Measurements from ENCODE around the gene BMPR1A.

BMPR1A gene

DNA sequence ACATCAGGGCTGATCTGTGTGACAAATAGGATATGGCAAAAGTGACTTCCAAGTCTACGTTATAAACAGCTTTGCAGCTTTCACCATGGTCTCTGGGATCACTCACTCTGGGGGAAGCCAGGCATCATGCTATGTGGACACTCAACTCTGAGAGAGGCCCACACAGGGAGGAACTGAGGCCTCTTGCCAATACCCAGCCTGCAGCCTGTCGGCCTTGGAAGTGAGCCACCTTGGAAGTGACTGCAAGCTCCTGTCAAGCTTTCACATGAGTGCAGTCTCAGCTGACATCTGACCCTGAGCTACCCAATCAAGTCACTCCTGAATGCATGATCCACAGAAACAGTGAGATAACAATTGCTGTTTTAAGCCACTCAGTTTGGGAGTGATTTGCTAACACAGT lies 144.5 kb downstream of the BMPR1A start:
- Histone ChIP-seq H3K4me2 (ENCODE audit: low read depth, low read length, poor library complexity, severe bottlenecking) (no peak overlapping the region), H3K36me3 (ENCODE audit: insufficient read depth, low read length) (no peaks in the 10 kb centered on the region), H3K4me3 (ENCODE audit: low read length, poor library complexity, severe bottlenecking) (no peak overlapping the region), H3F3A (ENCODE audit: low read depth) (no peaks in the 10 kb centered on the region), H4K20me1 (ENCODE audit: insufficient read depth, low read length, poor library complexity, severe bottlenecking) (no peaks in the 10 kb centered on the region), H3K27me3 (ENCODE audit: insufficient read depth, low read length, poor library complexity, severe bottlenecking) (no peaks in the 10 kb centered on the region), H2AFZ (ENCODE audit: low read length) (no peak overlapping the region), H3K4me1 (ENCODE audit: insufficient read depth, low read length, poor library complexity, severe bottlenecking) (no peaks in the 10 kb centered on the region), H3K9ac (ENCODE audit: low read depth, low read length, poor library complexity, severe bottlenecking) (no peak overlapping the region), H3K9me2 (replicated peaks; ENCODE audit: low read depth, low read length) (no peaks in the 10 kb centered on the region), H3K79me2 (ENCODE audit: insufficient read depth, low read length) (no peaks in the 10 kb centered on the region), H3K9me3 (ENCODE audit: insufficient read depth, low read depth, low read length) (no peaks in the 10 kb centered on the region)
- TF ChIP-seq EZH2phosphoT487 (IDR thresholded peaks at IDR 0.05; ENCODE audit: borderline replicate concordance) = no peak
- TF ChIP-seq, protein P1, sequence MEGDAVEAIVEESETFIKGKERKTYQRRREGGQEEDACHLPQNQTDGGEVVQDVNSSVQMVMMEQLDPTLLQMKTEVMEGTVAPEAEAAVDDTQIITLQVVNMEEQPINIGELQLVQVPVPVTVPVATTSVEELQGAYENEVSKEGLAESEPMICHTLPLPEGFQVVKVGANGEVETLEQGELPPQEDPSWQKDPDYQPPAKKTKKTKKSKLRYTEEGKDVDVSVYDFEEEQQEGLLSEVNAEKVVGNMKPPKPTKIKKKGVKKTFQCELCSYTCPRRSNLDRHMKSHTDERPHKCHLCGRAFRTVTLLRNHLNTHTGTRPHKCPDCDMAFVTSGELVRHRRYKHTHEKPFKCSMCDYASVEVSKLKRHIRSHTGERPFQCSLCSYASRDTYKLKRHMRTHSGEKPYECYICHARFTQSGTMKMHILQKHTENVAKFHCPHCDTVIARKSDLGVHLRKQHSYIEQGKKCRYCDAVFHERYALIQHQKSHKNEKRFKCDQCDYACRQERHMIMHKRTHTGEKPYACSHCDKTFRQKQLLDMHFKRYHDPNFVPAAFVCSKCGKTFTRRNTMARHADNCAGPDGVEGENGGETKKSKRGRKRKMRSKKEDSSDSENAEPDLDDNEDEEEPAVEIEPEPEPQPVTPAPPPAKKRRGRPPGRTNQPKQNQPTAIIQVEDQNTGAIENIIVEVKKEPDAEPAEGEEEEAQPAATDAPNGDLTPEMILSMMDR (conservative IDR thresholded peaks at IDR 0.05; ENCODE audit: low read length) = no peak

DNA sequence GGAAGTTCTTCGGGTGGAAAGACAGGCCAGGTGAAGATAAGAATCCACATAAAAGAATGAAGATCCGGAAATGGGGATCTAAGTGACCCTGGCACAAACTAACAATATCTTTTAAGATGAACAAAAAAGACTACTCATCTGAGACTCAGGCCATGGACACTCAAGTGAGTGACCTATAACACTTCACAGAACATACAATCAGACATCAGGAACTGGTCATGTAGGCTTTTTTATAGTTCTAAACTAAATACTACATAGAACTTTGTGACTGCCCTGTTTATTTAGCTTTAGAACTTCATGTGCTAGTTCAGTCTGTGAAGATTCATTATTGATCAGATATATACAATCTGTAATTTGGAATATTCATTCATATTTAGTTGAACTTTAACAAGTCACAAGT lies 148.2 kb downstream of the BMPR1A start:
- no peaks in the 10 kb centered on the region for H3K36me3 ChIP-seq (ENCODE audit: insufficient read depth, low read length)
- H3K9me2 ChIP-seq (replicated peaks; ENCODE audit: low read depth, low read length) = no peaks in the 10 kb centered on the region
- TF ChIP-seq, protein P1 (conservative IDR thresholded peaks at IDR 0.05; ENCODE audit: low read length) = no peak
- no peak for TF ChIP-seq EZH2phosphoT487 (IDR thresholded peaks at IDR 0.05; ENCODE audit: borderline replicate concordance)
- no peaks in the 10 kb centered on the region for H3K4me1 ChIP-seq (ENCODE audit: insufficient read depth, low read length, poor library complexity, severe bottlenecking)
- H3K27me3 ChIP-seq (ENCODE audit: insufficient read depth, low read length, poor library complexity, severe bottlenecking) = no peaks in the 10 kb centered on the region
- no peaks in the 10 kb centered on the region for H4K20me1 ChIP-seq (ENCODE audit: insufficient read depth, low read length, poor library complexity, severe bottlenecking)
- H3K4me2 ChIP-seq (ENCODE audit: low read depth, low read length, poor library complexity, severe bottlenecking) = no peak overlapping the region
- H3K9me3 ChIP-seq (ENCODE audit: insufficient read depth, low read depth, low read length) = no peaks in the 10 kb centered on the region
- H3F3A ChIP-seq (ENCODE audit: low read depth) = no peaks in the 10 kb centered on the region
- H3K79me2 ChIP-seq (ENCODE audit: insufficient read depth, low read length) = no peaks in the 10 kb centered on the region
- no peak overlapping the region for H2AFZ ChIP-seq (ENCODE audit: low read length)
- no peak overlapping the region for H3K9ac ChIP-seq (ENCODE audit: low read depth, low read length, poor library complexity, severe bottlenecking)
- no peak overlapping the region for H3K4me3 ChIP-seq (ENCODE audit: low read length, poor library complexity, severe bottlenecking)

DNA sequence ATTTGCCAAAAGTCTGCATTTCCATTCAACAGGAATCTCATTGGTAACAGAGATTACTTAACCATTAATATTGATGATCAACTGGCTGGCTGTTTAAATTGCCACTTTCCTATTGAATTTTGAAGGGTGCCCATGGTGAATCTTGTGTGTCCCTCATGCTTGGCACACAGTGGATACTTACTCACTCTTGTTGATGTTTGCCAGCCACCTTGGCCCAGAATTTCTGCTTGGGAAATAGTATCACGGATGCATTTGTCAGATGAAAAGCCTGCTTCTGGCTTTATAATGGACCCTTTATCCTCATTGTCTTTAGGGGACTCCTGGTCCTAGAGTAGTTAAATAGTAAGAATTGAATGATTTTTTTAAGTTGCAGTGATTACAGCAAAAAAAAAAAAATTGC lies 149.0 kb downstream of the BMPR1A start:
- Histone ChIP-seq H2AFZ (ENCODE audit: low read length) (no peak overlapping the region), H3K27me3 (ENCODE audit: insufficient read depth, low read length, poor library complexity, severe bottlenecking) (no peaks in the 10 kb centered on the region), H3K4me1 (ENCODE audit: insufficient read depth, low read length, poor library complexity, severe bottlenecking) (no peaks in the 10 kb centered on the region), H3K36me3 (ENCODE audit: insufficient read depth, low read length) (no peaks in the 10 kb centered on the region), H3K9me2 (replicated peaks; ENCODE audit: low read depth, low read length) (no peaks in the 10 kb centered on the region), H3F3A (ENCODE audit: low read depth) (no peaks in the 10 kb centered on the region), H3K79me2 (ENCODE audit: insufficient read depth, low read length) (no peaks in the 10 kb centered on the region), H3K9me3 (ENCODE audit: insufficient read depth, low read depth, low read length) (no peaks in the 10 kb centered on the region), H3K4me3 (ENCODE audit: low read length, poor library complexity, severe bottlenecking) (no peak overlapping the region), H4K20me1 (ENCODE audit: insufficient read depth, low read length, poor library complexity, severe bottlenecking) (no peaks in the 10 kb centered on the region), H3K4me2 (ENCODE audit: low read depth, low read length, poor library complexity, severe bottlenecking) (no peak overlapping the region), H3K9ac (ENCODE audit: low read depth, low read length, poor library complexity, severe bottlenecking) (no peak overlapping the region)
- TF ChIP-seq, protein P1 (conservative IDR thresholded peaks at IDR 0.05; ENCODE audit: low read length) = no peak
- no peak for TF ChIP-seq EZH2phosphoT487 (IDR thresholded peaks at IDR 0.05; ENCODE audit: borderline replicate concordance)

Measured in Loucy (cell line).